Endothelial cell of umbilical vein (primary cell): Measurements from ENCODE around the gene POU6F2. TPM values are rescaled to one million over a fixed set of nuclear protein-coding genes. Genes with fewer than 3 reads are reported as not detected.

ENCODE experiments used
- BruUV-seq: library from RNA; stranded (reverse); fragments of 400-500 nt; replicated peaks from 2 replicates; lab custom pipeline; 2021; lab: Mats Ljungman, UMichigan
- CTCF ChIA-PET: fragments of 300-600, 350-600 bp; sonication (Branson Sonifier 250); formaldehyde crosslinking; loops from one replicate; lab custom pipeline; 2021; ENCODE audit warnings: antibody characterized with exemption, inconsistent platforms; lab: Charles Lee
- POLR2A ChIA-PET: fragments of 300-600, 350-600 bp; sonication (Branson Sonifier 250); formaldehyde crosslinking; loops from one replicate; lab custom pipeline; 2021; ENCODE audit warnings: antibody characterized with exemption, inconsistent platforms; lab: Charles Lee
- DNase-seq: peaks from one replicate; pipeline ENCODE4 v3.0.0-alpha.2; 2011; ENCODE audit warnings: low read depth, low spot score
- FAIRE-seq: peaks from 2 replicates; lab custom pipeline; 2011; peaks lifted over from hg19 to GRCh38; lab: Jason Lieb, UNC
- H2AFZ ChIP-seq: 2 replicates; pipeline ENCODE4 v1.6.0; 2012; ENCODE audit warnings: low read depth, low read length, control low read depth, inconsistent platforms
- H3K27ac ChIP-seq: 2 replicates; pipeline ENCODE4 v1.5.1; 2011; ENCODE audit warnings: low read depth, mild to moderate bottlenecking, control low read depth, low read length, moderate library complexity; ENCODE audit not compliant: insufficient read depth
- H3K27me3 ChIP-seq, 2 experiments: 2 replicates each; pipeline versions ENCODE4 v1.6.0 to v1.6.1; 2011; ENCODE audit warnings: low read length in 2 of 2, mixed read lengths in 1 of 2; ENCODE audit not compliant: control insufficient read depth in 2 of 2, insufficient read depth in 2 of 2
- H3K36me3 ChIP-seq, 2 experiments: 2 replicates in 1 of 2; 3 replicates in 1 of 2; pipeline ENCODE4 v1.5.1; 2011; ENCODE audit warnings: low read length in 2 of 2, mild to moderate bottlenecking in 1 of 2, moderate library complexity in 1 of 2; ENCODE audit not compliant: control insufficient read depth in 2 of 2, insufficient read depth in 2 of 2; ENCODE audit errors: extremely low read depth in 1 of 2
- H3K4me1 ChIP-seq: 3 replicates; pipeline ENCODE4 v1.5.1; 2011; ENCODE audit warnings: mild to moderate bottlenecking, low read length; ENCODE audit not compliant: control insufficient read depth, insufficient read depth; ENCODE audit errors: extremely low read depth
- H3K4me2 ChIP-seq: 2 replicates; pipeline ENCODE4 v1.6.1; 2011; ENCODE audit warnings: low read length, control low read depth, mixed read lengths; ENCODE audit not compliant: insufficient read depth
- H3K4me3 ChIP-seq, 3 experiments: fragments of 200-600 bp in 1 of 3; sonication (generic), shearing (Covaris generic) in 1 of 3; replicated peaks in 1 of 3; 2 replicates each; pipeline ENCODE4 v1.5.1; 2011 to 2016; ENCODE audit warnings: control low read depth in 3 of 3, low read length in 3 of 3, mild to moderate bottlenecking in 2 of 3, inconsistent platforms in 1 of 3, low read depth in 1 of 3, moderate library complexity in 1 of 3; ENCODE audit not compliant: insufficient read depth in 1 of 3
- H3K79me2 ChIP-seq: 2 replicates; pipeline ENCODE4 v1.6.0; 2012; ENCODE audit warnings: low read length, inconsistent platforms; ENCODE audit not compliant: control insufficient read depth, insufficient read depth
- H3K9ac ChIP-seq: replicated peaks from 2 replicates; pipeline ENCODE3; 2011; ENCODE audit warnings: low read length, control low read depth; ENCODE audit not compliant: insufficient read depth; ENCODE audit errors: extremely low read depth
- H3K9me1 ChIP-seq: replicated peaks from 3 replicates; pipeline ENCODE4 v1.6.0; 2011; ENCODE audit warnings: mild to moderate bottlenecking, low read length; ENCODE audit not compliant: control insufficient read depth, insufficient read depth; ENCODE audit errors: extremely low read depth
- H3K9me3 ChIP-seq: replicated peaks from 2 replicates; pipeline ENCODE4 v1.5.1; 2012; ENCODE audit warnings: low read length, inconsistent platforms; ENCODE audit not compliant: control insufficient read depth, insufficient read depth
- H4K20me1 ChIP-seq: replicated peaks from 2 replicates; pipeline ENCODE3; 2011; ENCODE audit warnings: mild to moderate bottlenecking, low read length; ENCODE audit not compliant: control insufficient read depth, insufficient read depth; ENCODE audit errors: extremely low read depth
- EZH2 ChIP-seq: IDR thresholded peaks from 2 replicates; pipeline ENCODE4 v1.6.1; 2012; ENCODE audit warnings: borderline replicate concordance, low read depth, mild to moderate bottlenecking, moderate library complexity, low read length, inconsistent platforms; ENCODE audit not compliant: severe bottlenecking
- FOS ChIP-seq: IDR thresholded peaks from 2 replicates; pipeline ENCODE4 v1.6.1; 2011; ENCODE audit warnings: mild to moderate bottlenecking, low read length, moderate library complexity, borderline replicate concordance; ENCODE audit not compliant: insufficient read depth
- GATA2 ChIP-seq: IDR thresholded peaks from 2 replicates; pipeline ENCODE4 v1.7.0; 2011; ENCODE audit warnings: low read depth, mild to moderate bottlenecking, moderate library complexity, mixed read lengths, low read length; ENCODE audit not compliant: insufficient read length, insufficient read depth
- JUN ChIP-seq: IDR thresholded peaks from 2 replicates; pipeline ENCODE4 v1.6.1; 2011; ENCODE audit warnings: borderline replicate concordance, low read depth; ENCODE audit not compliant: insufficient read length, insufficient read depth
- MYC ChIP-seq: IDR thresholded peaks from one replicate; pipeline ENCODE4 v1.6.1; 2011; ENCODE audit warnings: mild to moderate bottlenecking, low read depth, low read length
- POLR2A ChIP-seq: IDR thresholded peaks from 2 replicates; pipeline ENCODE4 v1.6.1; 2012; ENCODE audit warnings: low read depth, mild to moderate bottlenecking, control low read depth, low read length
- POLR2AphosphoS5 ChIP-seq: IDR thresholded peaks from 2 replicates; pipeline ENCODE4 v1.6.1; 2012; ENCODE audit warnings: low read depth, mild to moderate bottlenecking, control low read depth, low read length, moderate library complexity; ENCODE audit not compliant: insufficient read depth
- dilution Hi-C: fragments of 300-500 bp; cut with MboI; formaldehyde crosslinking; loops from one replicate; pipeline ENCODE4 v1.15.0; 2019; ENCODE audit warnings: low sequenced_read_pairs; ENCODE audit not compliant: extremely low pct_ligation_motif_present
- intact Hi-C: fragments of 100-400 bp; cut with micrococcal nuclease; formaldehyde crosslinking; loops from one replicate; pipeline ENCODE4 v1.10.0; 2022
- polyA plus RNA-seq, 4 experiments: library from polyadenylated mRNA; depleted of rRNA in 3 of 4; stranded (reverse) in 3 of 4; unstranded in 1 of 4; fragments of >200 nt; gene quantifications; 2 replicates each; pipeline versions ENCODE4 v1.2.1 to v1.2.3, GENCODE V29; 2011 to 2012; ENCODE audit warnings: missing spikeins in 1 of 4
- total RNA-seq: library from RNA; stranded (reverse); gene quantifications from 2 replicates; pipeline ENCODE4 v1.2.3, GENCODE V29; 2021
- TF ChIP-seq, protein P1 (sequence below), 2 donors: IDR thresholded peaks; 1 replicate in 1 of 2; 2 replicates in 1 of 2; pipeline ENCODE4 v1.5.1; 2011; ENCODE audit warnings: low read length in 2 of 2, mild to moderate bottlenecking in 2 of 2, moderate library complexity in 2 of 2, control low read depth in 1 of 2, inconsistent platforms in 1 of 2, low read depth in 1 of 2; ENCODE audit not compliant: insufficient read depth in 1 of 2; ENCODE audit errors: extremely low read depth in 1 of 2
- TF ChIP-seq, protein P2 (sequence below): IDR thresholded peaks from 2 replicates; pipeline ENCODE4 v1.6.1; 2011; ENCODE audit not compliant: insufficient read depth, insufficient read length

Gene POU6F2
- total and polyA plus RNA-seq, 2 donors (not counting 3 experiments of a cell fraction or from before 2014, with no cell fraction given): 0.29 TPM; not detected in 1

DNA sequence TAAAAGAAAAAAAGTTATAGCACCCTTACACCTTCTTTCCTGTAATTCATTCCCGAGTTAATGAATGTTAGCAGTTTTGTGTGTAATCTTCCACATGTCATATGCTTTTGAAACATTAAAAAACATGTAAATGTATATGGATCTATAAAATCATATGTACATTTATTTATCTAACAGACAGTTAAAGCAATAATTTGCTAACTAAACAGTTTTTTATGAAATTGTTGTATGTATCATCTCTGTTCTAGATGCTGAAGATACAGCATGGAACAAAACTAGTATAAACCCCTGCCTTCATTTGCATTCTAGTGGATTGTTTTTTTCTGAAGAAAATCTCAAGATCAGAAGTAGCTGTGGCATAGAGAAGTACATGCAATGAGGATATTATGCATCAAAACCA is 165.0 kb downstream of the POU6F2 start:
- no peaks in the 10 kb centered on the region for H3K9me3 ChIP-seq
- H3K4me3 ChIP-seq: no peak overlapping the region
- POLR2A ChIA-PET: no interaction called here
- H4K20me1 ChIP-seq: no peaks in the 10 kb centered on the region
- H3K36me3 ChIP-seq: no peaks in the 10 kb centered on the region
- H3K4me2 ChIP-seq: no peak overlapping the region
- no peak overlapping the region for H3K9ac ChIP-seq
- FAIRE-seq: no peak
- TF ChIP-seq JUN: no peak
- TF ChIP-seq, protein P1, sequence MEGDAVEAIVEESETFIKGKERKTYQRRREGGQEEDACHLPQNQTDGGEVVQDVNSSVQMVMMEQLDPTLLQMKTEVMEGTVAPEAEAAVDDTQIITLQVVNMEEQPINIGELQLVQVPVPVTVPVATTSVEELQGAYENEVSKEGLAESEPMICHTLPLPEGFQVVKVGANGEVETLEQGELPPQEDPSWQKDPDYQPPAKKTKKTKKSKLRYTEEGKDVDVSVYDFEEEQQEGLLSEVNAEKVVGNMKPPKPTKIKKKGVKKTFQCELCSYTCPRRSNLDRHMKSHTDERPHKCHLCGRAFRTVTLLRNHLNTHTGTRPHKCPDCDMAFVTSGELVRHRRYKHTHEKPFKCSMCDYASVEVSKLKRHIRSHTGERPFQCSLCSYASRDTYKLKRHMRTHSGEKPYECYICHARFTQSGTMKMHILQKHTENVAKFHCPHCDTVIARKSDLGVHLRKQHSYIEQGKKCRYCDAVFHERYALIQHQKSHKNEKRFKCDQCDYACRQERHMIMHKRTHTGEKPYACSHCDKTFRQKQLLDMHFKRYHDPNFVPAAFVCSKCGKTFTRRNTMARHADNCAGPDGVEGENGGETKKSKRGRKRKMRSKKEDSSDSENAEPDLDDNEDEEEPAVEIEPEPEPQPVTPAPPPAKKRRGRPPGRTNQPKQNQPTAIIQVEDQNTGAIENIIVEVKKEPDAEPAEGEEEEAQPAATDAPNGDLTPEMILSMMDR (IDR thresholded peaks at IDR 0.05; ENCODE audit: extremely low read depth in 1 of 2, insufficient read depth in 1 of 2, low read depth in 1 of 2, low read length in 2 of 2): no peak
- TF ChIP-seq FOS: no peak
- no peak for TF ChIP-seq POLR2A
- TF ChIP-seq POLR2AphosphoS5: no peak
- TF ChIP-seq EZH2: no peak
- no peak for TF ChIP-seq MYC
- TF ChIP-seq, protein P2, sequence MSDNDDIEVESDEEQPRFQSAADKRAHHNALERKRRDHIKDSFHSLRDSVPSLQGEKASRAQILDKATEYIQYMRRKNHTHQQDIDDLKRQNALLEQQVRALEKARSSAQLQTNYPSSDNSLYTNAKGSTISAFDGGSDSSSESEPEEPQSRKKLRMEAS: no peak
- TF ChIP-seq GATA2: no peak
- CTCF ChIA-PET: no interaction called here
- BruUV-seq: no TSS peak
- no peaks in the 10 kb centered on the region for H3K9me1 ChIP-seq
- no peak overlapping the region for H2AFZ ChIP-seq
- H3K4me1 ChIP-seq: no peaks in the 10 kb centered on the region
- intact Hi-C loops: no loop called here
- H3K27ac ChIP-seq: no peak overlapping the region
- dilution Hi-C loops: no loop called here
- no peaks in the 10 kb centered on the region for H3K79me2 ChIP-seq
- DNase-seq: no peak
- H3K27me3 ChIP-seq: no peaks in the 10 kb centered on the region
